Gastroesophageal sphincter (tissue), 3 donors: Measurements from ENCODE around the gene SEMA3C.

Source experiments
- CTCF ChIP-seq, 4 experiments: fragments of 200-600 bp in 2 of 4; fragments of 450-650 bp in 2 of 4; sonication (generic) in 1 of 4; IDR thresholded peaks; one replicate each; pipeline ENCODE4 v1.5.1; 2017 to 2019; ENCODE audit warnings: antibody characterized with exemption in 4 of 4, mild to moderate bottlenecking in 2 of 4, moderate library complexity in 2 of 4
- EP300 ChIP-seq: sonication (generic); formaldehyde crosslinking; IDR thresholded peaks from one replicate; pipeline ENCODE4 v1.6.1; 2017; ENCODE audit warnings: antibody characterized with exemption, mild to moderate bottlenecking
- POLR2A ChIP-seq, 2 donors: fragments of 450-650 bp; IDR thresholded peaks; one replicate each; pipeline ENCODE4 v1.6.1; 2017; ENCODE audit warnings: antibody characterized with exemption in 2 of 2, mild to moderate bottlenecking in 2 of 2, moderate library complexity in 1 of 2
- POLR2AphosphoS5 ChIP-seq: sonication (generic); formaldehyde crosslinking; IDR thresholded peaks from one replicate; pipeline ENCODE4 v1.6.1; 2017; ENCODE audit warnings: antibody characterized with exemption

GRCh38 chr7:80885757-80886156, 33.1 kb downstream of the SEMA3C start:
- TF ChIP-seq POLR2A (IDR thresholded peaks at IDR 0.05) (no peak), EP300 (no peak), CTCF (IDR thresholded peaks at IDR 0.05) (no peak), POLR2AphosphoS5 (no peak)
